ENCODE measurements around the gene LHFPL4.

GRCh38 chr3:9485248-9485647 lies 68.4 kb downstream of the LHFPL4 start:
- TF ChIP-seq, protein P1, sequence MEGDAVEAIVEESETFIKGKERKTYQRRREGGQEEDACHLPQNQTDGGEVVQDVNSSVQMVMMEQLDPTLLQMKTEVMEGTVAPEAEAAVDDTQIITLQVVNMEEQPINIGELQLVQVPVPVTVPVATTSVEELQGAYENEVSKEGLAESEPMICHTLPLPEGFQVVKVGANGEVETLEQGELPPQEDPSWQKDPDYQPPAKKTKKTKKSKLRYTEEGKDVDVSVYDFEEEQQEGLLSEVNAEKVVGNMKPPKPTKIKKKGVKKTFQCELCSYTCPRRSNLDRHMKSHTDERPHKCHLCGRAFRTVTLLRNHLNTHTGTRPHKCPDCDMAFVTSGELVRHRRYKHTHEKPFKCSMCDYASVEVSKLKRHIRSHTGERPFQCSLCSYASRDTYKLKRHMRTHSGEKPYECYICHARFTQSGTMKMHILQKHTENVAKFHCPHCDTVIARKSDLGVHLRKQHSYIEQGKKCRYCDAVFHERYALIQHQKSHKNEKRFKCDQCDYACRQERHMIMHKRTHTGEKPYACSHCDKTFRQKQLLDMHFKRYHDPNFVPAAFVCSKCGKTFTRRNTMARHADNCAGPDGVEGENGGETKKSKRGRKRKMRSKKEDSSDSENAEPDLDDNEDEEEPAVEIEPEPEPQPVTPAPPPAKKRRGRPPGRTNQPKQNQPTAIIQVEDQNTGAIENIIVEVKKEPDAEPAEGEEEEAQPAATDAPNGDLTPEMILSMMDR (IDR thresholded peaks at IDR 0.05 in 8 of 11, conservative IDR thresholded peaks at IDR 0.05 in 3 of 11) = no peak
- no peak for TF ChIP-seq POLR2A (IDR thresholded peaks at IDR 0.05)
